Left renal cortex interstitium (tissue), 4 donors: Measurements from ENCODE around the gene SPPL3. TPM values are rescaled to one million over a fixed set of nuclear protein-coding genes. Genes with fewer than 3 reads are reported as not detected.
A peak's percentile ranks its signal among the peaks of the same experiment; 100 is the strongest.
"Not testable (repeated sequence)": the region's sequence is repeated elsewhere in the genome, so short reads cannot be mapped to it uniquely, and the experiment has no call there.

Source experiments
- DNase-seq, 4 donors: peaks; one replicate each; pipeline ENCODE4 v3.0.0-alpha.2; 2013; ENCODE audit warnings: low read depth in 4 of 4, low spot score in 2 of 4, missing footprints in 1 of 4
- polyA plus RNA-seq, 4 donors: library from polyadenylated mRNA; unstranded; fragments of 120-200 nt; gene quantifications; one replicate each; pipeline ENCODE4 v1.2.1, GENCODE V29; 2013; ENCODE audit not compliant: insufficient read length in 4 of 4

SPPL3 gene
- polyA plus RNA-seq, 4 donors = 74.2 to 86.5 (median 79.6) TPM

DNA sequence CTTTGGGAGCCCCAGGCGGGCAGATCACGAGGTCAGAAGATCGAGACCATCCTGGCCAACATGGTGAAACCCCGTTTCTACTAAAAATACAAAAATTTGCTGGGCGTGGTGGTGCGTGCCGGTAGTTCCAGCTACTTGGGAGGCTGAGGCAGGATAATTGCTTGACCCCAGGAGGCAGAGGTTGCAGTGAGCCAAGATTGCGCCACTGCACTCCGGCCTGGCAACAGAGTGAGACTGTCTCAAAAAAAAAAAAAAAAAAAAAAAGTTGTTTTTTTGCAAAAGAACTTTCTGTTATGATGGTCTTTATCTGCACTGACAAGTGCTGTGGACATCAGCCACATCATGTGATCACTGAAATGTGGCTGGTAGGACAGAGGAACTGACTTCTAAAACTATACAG, 111.7 kb downstream of the SPPL3 start:
- not testable (repeated sequence) for DNase-seq

DNA sequence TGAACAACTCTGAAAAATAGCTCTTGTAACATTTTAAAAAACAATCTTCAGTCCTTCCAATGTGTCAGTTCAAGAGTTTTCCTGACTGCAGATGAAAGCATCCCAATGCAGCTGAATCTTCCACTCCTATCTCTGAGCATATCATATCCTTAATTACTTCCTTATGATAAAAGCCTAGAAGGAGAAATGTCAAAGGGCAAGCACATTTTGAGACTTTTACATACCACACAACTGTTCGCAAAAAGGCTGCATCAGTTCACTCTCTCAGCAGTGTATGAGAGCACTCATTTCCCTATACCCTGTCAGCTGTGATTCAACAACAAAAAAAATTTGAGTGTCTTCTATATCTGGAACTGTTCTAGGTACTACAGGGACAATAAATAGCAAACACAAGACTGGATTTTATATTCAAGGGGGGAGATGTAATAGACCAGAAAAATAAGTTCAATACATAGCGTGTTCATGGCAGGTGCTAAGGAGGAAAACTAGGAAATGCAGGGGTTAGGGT, 112.4 kb downstream of the SPPL3 start:
- no peak for DNase-seq

DNA sequence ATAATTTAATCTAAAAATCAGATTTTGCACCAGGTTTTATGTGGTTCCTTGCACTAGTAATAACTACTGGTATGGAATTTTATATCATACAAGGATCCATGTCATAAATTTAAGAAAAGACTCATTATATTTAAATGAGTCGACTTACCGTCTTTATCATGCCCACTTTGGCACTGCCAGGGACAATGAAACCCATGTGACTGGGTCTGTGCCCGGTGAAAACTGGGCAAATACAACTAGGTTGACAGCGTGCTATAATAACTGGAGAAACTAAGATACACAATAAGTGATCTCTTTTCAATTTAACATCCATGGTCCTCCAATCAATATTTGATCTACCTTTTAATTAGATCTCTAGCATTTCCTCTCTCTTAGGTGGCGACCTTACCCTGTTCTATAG, 114.0 kb downstream of the SPPL3 start:
- DNase-seq = no peak

DNA sequence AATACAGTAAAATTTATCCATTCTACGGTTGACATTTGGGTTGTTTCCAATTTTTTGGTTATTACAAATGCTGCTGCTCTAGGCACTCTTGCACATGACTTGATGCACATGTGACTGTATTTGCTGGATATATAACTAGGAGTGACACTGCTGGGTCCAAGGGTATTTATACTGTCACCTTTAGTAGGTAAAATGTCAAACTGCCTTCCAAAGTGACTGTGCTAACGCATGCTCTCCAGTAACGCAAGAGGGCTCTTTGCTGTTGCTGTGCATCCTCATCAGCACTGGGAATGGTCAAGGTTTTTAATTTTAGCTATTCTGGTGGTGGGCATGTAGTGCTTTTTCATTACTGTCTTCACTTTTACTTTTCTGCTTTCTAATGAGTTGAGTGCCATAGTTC, 116.3 kb downstream of the SPPL3 start:
- DNase-seq = no peak

DNA sequence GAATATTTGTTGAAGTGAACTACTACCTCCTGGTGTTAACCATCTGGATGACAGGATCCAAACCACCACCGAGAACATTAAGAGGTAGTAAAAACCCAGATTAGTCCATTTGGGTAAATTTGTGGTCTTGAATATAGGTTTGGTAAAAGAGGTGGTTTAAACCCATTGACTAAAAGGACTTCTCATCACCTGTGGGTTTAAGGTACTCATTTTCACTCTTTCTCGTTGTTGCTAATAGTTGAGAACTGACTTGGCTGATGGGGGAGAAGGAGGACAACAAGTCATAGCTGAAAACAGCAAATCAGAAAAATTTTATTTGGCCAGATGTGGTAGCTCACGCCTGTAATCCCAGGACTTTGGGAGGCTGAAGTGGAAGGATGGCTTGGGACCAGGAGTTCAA, 119.4 kb downstream of the SPPL3 start:
- DNase-seq = no peak

GRCh38 chr12:120783197-120783596, 121.0 kb downstream of the SPPL3 start:
- DNase-seq = no peak

DNA sequence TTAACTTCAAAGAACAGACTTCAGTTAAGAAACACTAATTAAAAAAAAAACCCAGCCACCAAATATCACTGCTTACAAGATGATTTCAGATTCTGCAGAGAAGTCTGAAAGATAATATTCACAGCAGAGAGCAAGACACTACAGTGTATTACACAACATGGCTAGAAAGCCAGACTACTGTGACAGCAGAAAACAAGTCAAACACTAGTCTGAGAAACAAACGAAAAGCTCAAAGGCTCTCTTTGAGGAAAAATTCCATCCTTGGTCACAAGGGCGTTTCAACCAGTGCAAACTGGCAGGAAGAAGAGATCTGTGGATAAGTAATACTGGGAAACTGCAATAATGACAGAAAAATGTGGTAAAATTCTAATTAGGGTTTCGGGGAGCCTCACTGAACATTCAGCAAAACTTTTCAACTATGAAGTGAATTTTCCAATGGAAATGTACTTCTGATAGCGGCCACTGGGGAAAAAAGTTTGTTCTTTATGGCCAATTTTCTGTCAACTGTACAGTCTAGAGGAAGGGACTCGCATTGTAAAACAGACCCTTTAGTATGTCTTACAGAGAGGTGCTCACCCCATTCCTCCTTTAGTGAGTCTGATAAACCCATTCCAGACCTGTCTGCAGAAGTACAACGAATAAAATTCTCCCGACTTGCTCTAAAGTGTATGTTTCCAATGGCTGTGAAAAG, 128.2 kb downstream of the SPPL3 start:
- DNase-seq = no peak

GRCh38 chr12:120774169-120774916, 129.8 kb downstream of the SPPL3 start:
- no peak for DNase-seq

GRCh38 chr12:120771097-120771496, 133.1 kb downstream of the SPPL3 start:
- DNase-seq = no peak

DNA sequence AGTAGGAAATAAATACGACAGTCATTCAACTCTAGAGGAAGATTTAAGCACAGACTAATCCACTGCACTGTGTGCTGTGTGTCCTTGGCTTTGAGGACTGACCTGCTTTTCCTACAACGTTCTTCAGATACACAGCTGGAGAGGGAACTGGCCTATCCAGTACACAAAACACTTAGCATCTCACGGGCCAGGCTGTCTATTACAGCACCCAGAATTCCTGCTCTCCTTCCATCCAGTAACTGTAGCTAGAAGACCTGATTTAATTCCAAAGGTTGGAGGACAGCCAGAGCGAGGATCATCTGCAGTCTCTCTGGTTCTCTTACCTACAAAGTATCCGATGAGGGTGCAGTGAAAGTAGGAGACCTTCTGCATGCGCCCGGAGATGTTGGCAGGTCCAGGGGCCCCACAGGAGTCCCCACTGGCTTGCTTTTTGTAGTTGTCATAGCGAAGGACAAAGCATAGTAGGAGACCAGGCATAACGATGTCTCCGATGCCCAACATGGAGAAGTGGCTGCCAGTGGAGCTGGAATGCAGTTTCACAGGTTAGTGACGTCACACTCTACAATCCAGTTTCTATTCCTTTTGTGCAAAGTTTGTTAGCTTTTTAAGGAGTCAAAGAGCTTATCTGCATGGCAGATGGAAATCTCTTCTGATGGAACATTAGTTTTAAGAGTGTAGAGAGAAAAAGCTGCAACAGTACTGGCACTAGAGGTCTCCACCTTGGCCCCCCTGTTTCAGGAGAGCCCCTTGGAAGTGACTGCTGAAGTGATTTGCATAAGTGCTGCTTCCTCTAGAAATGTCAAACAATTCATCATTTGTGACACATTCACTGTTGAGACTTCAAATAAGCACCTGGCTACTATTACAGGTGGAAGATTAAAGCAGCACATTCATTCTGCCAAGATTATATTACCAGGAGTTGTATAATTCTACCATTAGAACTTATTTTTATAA, 136.8 kb downstream of the SPPL3 start:
- no peak for DNase-seq

DNA sequence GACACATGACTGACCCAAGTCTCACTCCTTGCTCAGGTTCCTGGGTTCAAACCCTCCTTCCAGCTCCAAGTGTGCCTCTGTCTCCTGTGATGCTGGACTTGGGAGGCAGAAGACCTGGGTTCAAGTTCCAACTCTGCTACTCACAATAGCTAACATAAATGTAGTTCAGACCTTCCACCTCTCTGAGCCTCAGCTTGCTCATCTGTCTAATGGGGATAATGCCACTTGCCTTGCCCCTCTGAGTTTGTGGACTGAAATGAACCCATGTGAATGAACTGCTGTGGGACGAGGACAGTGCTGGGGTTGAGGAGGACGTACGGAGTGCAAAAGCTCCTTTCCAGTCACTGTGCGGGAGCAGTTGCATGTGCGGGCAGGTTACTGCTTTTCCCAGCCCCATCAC, 137.6 kb downstream of the SPPL3 start:
- DNase-seq = no peak

GRCh38 chr12:120764816-120765215, 139.3 kb downstream of the SPPL3 start:
- no peak for DNase-seq

DNA sequence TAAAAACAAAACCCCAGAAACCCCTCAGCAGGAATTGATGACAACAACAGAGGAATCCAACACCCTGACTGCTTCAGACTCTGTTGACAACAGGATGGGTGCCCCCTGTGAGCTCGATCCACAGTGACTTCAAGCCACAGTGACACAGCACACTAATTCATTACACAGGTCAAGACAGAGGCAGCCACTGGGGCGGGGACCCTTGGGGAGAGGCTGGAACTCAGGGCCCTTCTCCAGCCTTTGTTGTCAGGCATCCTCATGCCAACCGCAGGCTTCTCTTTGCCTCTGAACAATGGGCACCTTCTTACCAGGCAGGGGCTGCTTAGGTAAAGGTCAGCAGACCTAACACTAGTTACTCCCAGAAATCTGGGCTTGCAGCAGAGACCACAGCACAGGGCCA, 140.9 kb downstream of the SPPL3 start:
- DNase-seq = no peak

DNA sequence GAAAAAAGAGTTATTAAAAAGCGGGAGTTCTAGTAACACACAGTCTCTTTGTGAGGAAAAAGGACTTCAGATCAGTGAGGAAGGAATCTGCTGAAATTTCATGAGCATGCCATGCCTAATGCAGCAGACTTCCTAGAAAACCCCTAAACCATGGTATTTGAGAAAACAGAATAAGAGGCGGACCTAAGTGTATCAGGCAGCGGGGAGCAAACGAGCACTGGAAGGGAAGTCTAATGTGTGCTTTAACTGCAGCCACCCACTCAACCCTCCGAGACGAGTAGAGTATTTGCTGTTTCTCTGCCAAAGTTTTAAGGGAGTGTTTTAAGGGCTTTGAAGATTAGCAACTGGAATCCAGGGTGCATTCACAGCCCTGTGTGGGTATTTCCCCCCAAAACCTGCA, 142.1 kb downstream of the SPPL3 start:
- no peak for DNase-seq

DNA sequence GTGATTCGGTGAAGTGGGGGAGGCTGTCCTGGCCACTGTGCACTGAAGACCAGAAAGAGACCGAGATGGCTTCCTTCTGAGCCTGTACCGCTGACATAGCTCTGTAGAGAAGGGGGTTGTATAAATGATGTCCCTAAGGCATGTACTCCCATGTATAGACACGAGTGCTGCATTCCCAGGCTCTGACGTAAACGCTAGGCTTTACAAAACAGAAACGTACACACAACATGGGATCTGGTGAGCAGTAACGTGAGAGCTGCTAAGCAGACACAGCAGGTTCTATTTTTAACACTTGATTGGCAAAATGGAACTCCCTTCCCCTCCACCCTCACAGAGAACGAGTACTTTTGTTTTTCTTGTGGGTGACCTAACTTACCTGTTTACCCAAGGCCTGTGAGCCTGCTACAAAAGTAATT, 142.6 kb downstream of the SPPL3 start:
- peak; percentile 48 to 78 (median 62) for DNase-seq

GRCh38 chr12:120760349-120761254, 143.6 kb downstream of the SPPL3 start:
- DNase-seq = no peak

GRCh38 chr12:120759591-120760348, 144.4 kb downstream of the SPPL3 start:
- no peak for DNase-seq

DNA sequence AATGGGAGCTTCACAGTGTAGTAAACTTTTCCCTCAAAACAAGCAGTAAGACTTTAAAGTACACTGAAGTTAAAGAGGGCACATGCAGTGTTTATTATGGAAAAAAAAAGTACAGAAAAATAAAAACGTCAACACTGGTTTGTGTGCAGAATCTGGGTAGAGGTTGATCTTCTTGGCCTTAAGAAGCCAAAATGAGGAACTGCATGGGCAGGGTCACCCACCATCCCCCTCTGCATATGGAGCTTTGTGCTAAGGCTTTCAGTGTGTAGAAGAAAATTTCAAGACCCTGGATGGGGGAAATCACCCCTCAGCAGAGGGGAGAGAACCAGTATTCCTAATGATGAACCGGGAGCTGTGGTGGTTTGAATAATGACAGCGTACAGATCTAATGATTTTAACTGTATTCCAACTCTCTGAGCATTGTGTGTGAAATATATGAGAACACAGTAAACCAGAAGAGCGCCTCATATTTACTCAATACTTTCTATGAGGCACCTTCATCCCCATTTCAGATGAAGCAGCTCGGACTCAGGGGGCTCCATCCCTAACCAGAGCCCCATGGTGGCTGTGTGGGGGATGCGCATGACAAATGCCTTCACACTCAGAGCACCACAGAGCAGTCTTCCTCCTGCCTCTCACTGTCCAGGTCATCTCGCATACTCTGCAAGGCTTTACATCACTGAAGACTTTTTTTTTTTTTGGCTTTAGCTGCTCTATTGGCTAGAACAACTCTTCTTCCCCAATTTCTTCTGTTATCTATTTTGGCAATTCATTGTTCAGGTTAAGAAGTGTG, 145.2 kb downstream of the SPPL3 start:
- no peak for DNase-seq
